Measurements from ENCODE around the gene TNFRSF21. TPM values are rescaled to one million over a fixed set of nuclear protein-coding genes. Genes with fewer than 3 reads are reported as not detected.
"Not testable (repeated sequence)": the region's sequence is repeated elsewhere in the genome, so short reads cannot be mapped to it uniquely, and the experiment has no call there.

TNFRSF21 gene
- total RNA-seq, 1 donor from 2014 or later: 46.3 TPM

- DNase-seq (ENCODE audit: low spot score, unreplicated experiment): no peak
- Mint-ChIP-seq H3K9me3 (ENCODE audit: low read depth) (no peaks in the 10 kb centered on the region), H3K36me3 (ENCODE audit: insufficient read depth) (peaks cover 24% of the 10 kb centered on the region), H3K27ac (no peak overlapping the region), H3K4me3 (ENCODE audit: low read depth) (no peak overlapping the region), H3K27me3 (no peaks in the 10 kb centered on the region), H3K4me1 (ENCODE audit: low read depth) (peaks cover 7% of the 10 kb centered on the region)
- no peak for TF ChIP-seq CTCF (IDR thresholded peaks at IDR 0.05; ENCODE audit: unreplicated experiment)
Measured at GRCh38 chr6:47229255-47229654, 80.5 kb downstream of the TNFRSF21 start.

GRCh38 chr6:47228093-47228492, 81.6 kb downstream of the TNFRSF21 start:
- not testable (repeated sequence) for H3K27ac Mint-ChIP-seq; H3K4me3 Mint-ChIP-seq (ENCODE audit: low read depth); H3K27me3 Mint-ChIP-seq; DNase-seq (ENCODE audit: low spot score, unreplicated experiment); H3K4me1 Mint-ChIP-seq (ENCODE audit: low read depth); H3K9me3 Mint-ChIP-seq (ENCODE audit: low read depth)
- peaks cover 20% of the 10 kb centered on the region for H3K36me3 Mint-ChIP-seq (ENCODE audit: insufficient read depth)

GRCh38 chr6:47223251-47223650, 86.5 kb downstream of the TNFRSF21 start:
- not testable (repeated sequence) for H3K4me1 Mint-ChIP-seq (ENCODE audit: low read depth); H3K27me3 Mint-ChIP-seq; H3K4me3 Mint-ChIP-seq (ENCODE audit: low read depth); H3K9me3 Mint-ChIP-seq (ENCODE audit: low read depth); DNase-seq (ENCODE audit: low spot score, unreplicated experiment); H3K36me3 Mint-ChIP-seq (ENCODE audit: insufficient read depth); H3K27ac Mint-ChIP-seq

- H3K27me3 Mint-ChIP-seq: no peaks in the 10 kb centered on the region
- no peak for DNase-seq (ENCODE audit: low spot score, unreplicated experiment)
- no peak overlapping the region for H3K4me3 Mint-ChIP-seq (ENCODE audit: low read depth)
- H3K4me1 Mint-ChIP-seq (ENCODE audit: low read depth): no peaks in the 10 kb centered on the region
- H3K9me3 Mint-ChIP-seq (ENCODE audit: low read depth): peaks cover 7% of the 10 kb centered on the region
- no peaks in the 10 kb centered on the region for H3K36me3 Mint-ChIP-seq (ENCODE audit: insufficient read depth)
- no peak overlapping the region for H3K27ac Mint-ChIP-seq
- TF ChIP-seq CTCF (IDR thresholded peaks at IDR 0.05; ENCODE audit: unreplicated experiment): no peak
Measured at GRCh38 chr6:47221565-47221964, 88.1 kb downstream of the TNFRSF21 start.

DNA sequence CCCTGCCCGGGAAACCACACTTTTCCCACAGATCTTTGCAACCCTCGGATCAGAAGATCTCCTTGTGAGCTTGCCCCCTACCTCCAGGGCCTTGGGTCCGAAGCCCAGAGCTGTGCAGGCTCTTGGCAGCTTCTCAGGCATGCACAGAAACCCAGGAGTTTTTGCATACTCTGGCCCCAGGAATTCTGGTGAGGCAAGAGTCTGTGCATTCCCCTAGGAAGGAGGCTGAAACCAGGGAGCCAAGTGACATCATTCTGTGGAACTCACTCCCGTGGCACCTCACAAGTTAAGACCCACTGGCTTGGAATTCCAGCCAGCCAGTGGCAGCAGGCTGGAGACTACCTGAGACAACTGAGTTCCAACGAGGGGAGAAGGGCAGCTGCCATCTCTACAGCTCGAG, 100.1 kb downstream of the TNFRSF21 start:
- no peak for DNase-seq (ENCODE audit: low spot score, unreplicated experiment)
- Mint-ChIP-seq H3K36me3 (ENCODE audit: insufficient read depth) (peaks cover 2% of the 10 kb centered on the region), H3K27me3 (peaks cover 4% of the 10 kb centered on the region), H3K9me3 (ENCODE audit: low read depth) (peaks cover 18% of the 10 kb centered on the region), H3K4me3 (ENCODE audit: low read depth) (no peak overlapping the region), H3K27ac (no peak overlapping the region), H3K4me1 (ENCODE audit: low read depth) (peaks cover 2% of the 10 kb centered on the region)
- TF ChIP-seq CTCF (IDR thresholded peaks at IDR 0.05; ENCODE audit: unreplicated experiment): no peak

DNA sequence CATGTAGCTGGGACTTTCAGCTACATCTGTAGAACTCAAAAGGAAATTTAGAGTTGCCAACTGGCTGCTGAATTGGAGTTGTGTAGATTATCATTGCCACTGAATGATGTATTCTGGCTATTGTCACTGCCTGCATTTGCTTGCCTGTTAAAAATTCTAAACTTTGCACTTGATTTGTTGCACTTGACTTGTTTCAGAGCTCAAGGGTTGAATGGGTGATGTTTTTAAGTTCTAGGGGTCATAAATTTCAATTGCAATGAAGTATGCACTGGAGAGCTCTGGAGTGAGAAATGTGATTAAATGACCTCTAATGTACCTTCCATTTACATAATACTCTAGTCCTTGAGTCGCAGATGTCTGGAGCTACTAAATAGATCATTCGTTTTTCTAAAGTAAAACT, 102.4 kb downstream of the TNFRSF21 start:
- Mint-ChIP-seq H3K4me1 (ENCODE audit: low read depth) (peaks cover 5% of the 10 kb centered on the region), H3K27ac (no peak overlapping the region), H3K27me3 (peaks cover 4% of the 10 kb centered on the region), H3K4me3 (ENCODE audit: low read depth) (no peak overlapping the region), H3K9me3 (ENCODE audit: low read depth) (peaks cover 3% of the 10 kb centered on the region), H3K36me3 (ENCODE audit: insufficient read depth) (no peaks in the 10 kb centered on the region)
- no peak for DNase-seq (ENCODE audit: low spot score, unreplicated experiment)
- TF ChIP-seq CTCF (IDR thresholded peaks at IDR 0.05; ENCODE audit: unreplicated experiment): no peak
